ENCODE measurements around the gene BRSK2.
"Not testable (repeated sequence)": the region's sequence is repeated elsewhere in the genome, so short reads cannot be mapped to it uniquely, and the experiment has no call there.

Gene BRSK2

GRCh38 chr11:1421291-1421690 is 31.6 kb downstream of the BRSK2 start:
- TF ChIP-seq CTCF (conservative IDR thresholded peaks at IDR 0.05), result no peak
- H3K27ac ChIP-seq, result no peak overlapping the region

- H3K27ac ChIP-seq, result no peak overlapping the region
- no peak for TF ChIP-seq CTCF (conservative IDR thresholded peaks at IDR 0.05)
Measured at GRCh38 chr11:1422481-1422880, 32.7 kb downstream of the BRSK2 start.

- H3K27ac ChIP-seq, result no peak overlapping the region
- no peak for TF ChIP-seq CTCF (conservative IDR thresholded peaks at IDR 0.05)
Measured at GRCh38 chr11:1422981-1423380, 33.2 kb downstream of the BRSK2 start.

GRCh38 chr11:1423406-1423805 is 33.7 kb downstream of the BRSK2 start:
- not testable (repeated sequence) for H3K27ac ChIP-seq

- no peak for TF ChIP-seq CTCF (conservative IDR thresholded peaks at IDR 0.05)
- H3K27ac ChIP-seq, result no peak overlapping the region
Measured at GRCh38 chr11:1425006-1425405, 35.3 kb downstream of the BRSK2 start.

GRCh38 chr11:1425439-1425838 is 35.7 kb downstream of the BRSK2 start:
- H3K27ac ChIP-seq, result no peak overlapping the region
- TF ChIP-seq CTCF (conservative IDR thresholded peaks at IDR 0.05), result no peak

GRCh38 chr11:1428762-1429316 is 39.1 kb downstream of the BRSK2 start:
- no peak for TF ChIP-seq CTCF (conservative IDR thresholded peaks at IDR 0.05)

GRCh38 chr11:1433568-1433967 is 43.8 kb downstream of the BRSK2 start:
- H3K27ac ChIP-seq, result no peak overlapping the region
- no peak for TF ChIP-seq CTCF (conservative IDR thresholded peaks at IDR 0.05)

More at GRCh38 chr11:1428762-1429316, 39.1 kb downstream of the BRSK2 start:
- H3K27ac ChIP-seq, result no peak overlapping the region

Data from VCaP (cell line).